ENCODE measurements around the gene GTF2F1. TPM values are rescaled to one million over a fixed set of nuclear protein-coding genes. Genes with fewer than 3 reads are reported as not detected.

The GTF2F1 gene
- total RNA-seq, 1 experiment from 2014 or later = 43.8 TPM

GRCh38 chr19:6424195-6424938 is 31.4 kb upstream of the GTF2F1 start, which contains the start of gene KHSRP:
Gene KHSRP, minus strand, starts transcription at chr19:6424811. Its CDS starts 110 bp downstream, at chr19:6424701.
- Histone ChIP-seq H2AFZ (peak within 1 kb of the TSS; percentile 73), H3K27me3 (ENCODE audit: insufficient read depth, low read depth) (no peaks in the 10 kb centered on the region), H3K36me3 (ENCODE audit: low read depth) (no peaks in the 10 kb centered on the region), H4K20me1 (ENCODE audit: insufficient read depth) (peaks cover 44% of the 10 kb centered on the region), H3K9me3 (ENCODE audit: insufficient read depth, low read depth) (no peaks in the 10 kb centered on the region), H3K27ac (peak within 1 kb of the TSS; percentile 18; the same call in 1 of the 2 replicates), H3K4me1 (replicated peaks; ENCODE audit: insufficient read depth) (peaks cover 10% of the 10 kb centered on the region), H3K4me3 (peak within 1 kb of the TSS; percentile 75), H3K79me2 (ENCODE audit: low read depth) (peaks cover 40% of the 10 kb centered on the region), H3K9me2 (ENCODE audit: insufficient read depth) (no peaks in the 10 kb centered on the region), H3F3A (ENCODE audit: insufficient read depth, low read depth) (no peaks in the 10 kb centered on the region), H3K4me2 (peak within 1 kb of the TSS; percentile 87)
- POLR2A ChIA-PET (ENCODE audit: unreplicated experiment) = interaction anchor here (0.6 to 1.1 kb wide), 5 partner anchors 31 to 952 kb away, joined by 3 to 6 read pairs (median 4); partner anchors contain the start of gene TNFSF9
- CTCF ChIA-PET = interaction anchor here (0.6 kb wide), 1 partner anchor 52 kb away, joined by 3 read pairs; the partner anchor contains the start of gene ALKBH7
- TF ChIP-seq EZH2 (IDR thresholded peaks at IDR 0.05; ENCODE audit: low read depth) (no peak), CTCF (conservative IDR thresholded peaks at IDR 0.05) (no peak)
- no TSS peak for BruUV-seq (replicated peaks)
- DNase-seq = no peak
- intact Hi-C loops (cut with micrococcal nuclease; ENCODE audit: unreplicated experiment) = loop anchor here (5.0 kb wide), 1 partner anchor 38 kb away; the partner anchor contains the start of gene CRB3

GRCh38 chr19:6423499-6424194 is 30.7 kb upstream of the GTF2F1 start:
- TF ChIP-seq CTCF (conservative IDR thresholded peaks at IDR 0.05) (no peak), EZH2 (IDR thresholded peaks at IDR 0.05; ENCODE audit: low read depth) (no peak)
- H3K9me3 ChIP-seq (ENCODE audit: insufficient read depth, low read depth) = no peaks in the 10 kb centered on the region
- no peaks in the 10 kb centered on the region for H3K36me3 ChIP-seq (ENCODE audit: low read depth)
- no TSS peak for BruUV-seq (replicated peaks)
- ChIA-PET CTCF (no interaction called here), POLR2A (ENCODE audit: unreplicated experiment) (interaction anchor here (0.6 kb wide), 1 partner anchor 227 kb away, joined by 3 read pairs; no protein-coding TSS in a partner anchor)
- H2AFZ ChIP-seq = no peak overlapping the region
- H3K4me3 ChIP-seq = peak overlapping the region; percentile 75
- peaks cover 40% of the 10 kb centered on the region for H3K79me2 ChIP-seq (ENCODE audit: low read depth)
- peak in 1 of 2 experiments; percentile 46 for DNase-seq
- H3K4me1 ChIP-seq (replicated peaks; ENCODE audit: insufficient read depth) = peaks cover 10% of the 10 kb centered on the region
- no peak overlapping the region for H3K27ac ChIP-seq
- peak overlapping the region; percentile 87 for H3K4me2 ChIP-seq
- no peaks in the 10 kb centered on the region for H3F3A ChIP-seq (ENCODE audit: insufficient read depth, low read depth)
- H4K20me1 ChIP-seq (ENCODE audit: insufficient read depth) = peaks cover 44% of the 10 kb centered on the region
- intact Hi-C loops (cut with micrococcal nuclease; ENCODE audit: unreplicated experiment) = loop anchor here (5.0 kb wide), 1 partner anchor 39 kb away; the partner anchor contains the start of gene CRB3
- H3K27me3 ChIP-seq (ENCODE audit: insufficient read depth, low read depth) = no peaks in the 10 kb centered on the region
- H3K9me2 ChIP-seq (ENCODE audit: insufficient read depth) = no peaks in the 10 kb centered on the region

Data from PC-9 (cell line).